MM.1S (cell line): ENCODE data around the gene DNAJB6.

Source experiments
- CTCF ChIP-seq: fragments of 300-600 bp; sonication (generic); IDR thresholded peaks from 2 replicates; pipeline ENCODE4 v1.5.1; 2016; ENCODE audit warnings: antibody characterized with exemption, low read length, mixed read lengths
- EZH2 ChIP-seq: fragments of 300-600 bp; sonication (generic); optimal IDR thresholded peaks from 2 replicates; pipeline ENCODE3; 2017; ENCODE audit warnings: low read depth, mild to moderate bottlenecking, antibody characterized with exemption, low read length, mixed read lengths

- TF ChIP-seq CTCF: no peak
- no peak for TF ChIP-seq EZH2
These were observed 69.4 kb downstream of the DNAJB6 start for GRCh38 chr7:157405914-157406810.
